Astrocyte (in vitro differentiated cells and primary cell): ENCODE measurements around the gene IER2.

Experiments used
- EZH2 ChIP-seq: IDR thresholded peaks from 2 replicates; pipeline ENCODE4 v1.6.1; 2012; ENCODE audit warnings: mild to moderate bottlenecking, low read length, inconsistent platforms; ENCODE audit not compliant: insufficient read depth
- TF ChIP-seq, protein P1 (sequence below): IDR thresholded peaks from 2 replicates; pipeline ENCODE4 v1.5.1; 2011; ENCODE audit warnings: low read depth, mild to moderate bottlenecking, inconsistent platforms, low read length, moderate library complexity; ENCODE audit not compliant: insufficient read depth

DNA sequence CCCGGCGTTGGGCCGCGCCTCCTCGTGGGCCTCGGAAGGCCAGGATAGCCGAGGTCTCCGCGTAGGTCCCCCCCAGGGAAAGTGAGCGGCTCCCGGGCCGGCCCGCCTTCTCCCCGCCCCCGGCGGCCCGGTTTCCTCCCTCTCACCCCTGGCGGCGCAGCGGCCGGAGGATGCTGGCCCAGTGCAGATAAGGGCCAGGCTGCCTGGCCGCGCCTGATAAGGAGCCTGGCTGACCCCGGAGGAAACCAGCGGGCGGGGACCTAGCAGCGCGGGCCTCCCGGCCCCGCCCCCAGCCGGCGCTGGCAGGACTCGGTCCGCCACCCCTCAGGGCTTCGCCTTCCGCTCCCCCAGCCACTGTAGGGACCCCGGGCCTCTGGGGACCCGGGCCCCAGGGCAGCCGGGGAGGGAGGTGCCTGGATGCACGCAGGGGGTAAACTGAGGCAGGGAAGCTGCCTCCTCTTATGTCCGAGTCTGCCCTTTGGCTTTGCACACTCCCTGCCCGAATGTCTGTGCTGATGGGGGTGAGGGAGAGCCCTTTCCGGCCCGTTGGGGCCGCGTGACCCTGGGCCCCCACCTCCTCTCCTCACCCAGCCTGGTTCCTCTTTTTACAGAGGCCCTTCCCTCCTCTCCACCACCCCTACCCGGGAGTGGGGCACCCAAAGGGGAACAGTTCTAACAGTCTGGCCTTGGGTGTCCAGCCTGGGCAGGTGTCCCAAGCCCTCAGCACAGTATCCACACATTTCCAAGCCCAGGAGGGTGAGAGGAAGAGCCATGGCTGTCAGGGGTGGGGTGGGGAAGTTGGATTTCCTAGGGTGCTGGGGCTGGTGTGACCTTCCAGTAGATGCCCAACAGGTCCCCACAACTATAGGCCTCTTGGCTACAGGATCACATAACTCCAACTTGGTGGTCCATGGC lies 47.3 kb upstream of the IER2 start, which contains the start of gene LYL1:
- TF ChIP-seq EZH2 = no peak
- TF ChIP-seq, protein P1, sequence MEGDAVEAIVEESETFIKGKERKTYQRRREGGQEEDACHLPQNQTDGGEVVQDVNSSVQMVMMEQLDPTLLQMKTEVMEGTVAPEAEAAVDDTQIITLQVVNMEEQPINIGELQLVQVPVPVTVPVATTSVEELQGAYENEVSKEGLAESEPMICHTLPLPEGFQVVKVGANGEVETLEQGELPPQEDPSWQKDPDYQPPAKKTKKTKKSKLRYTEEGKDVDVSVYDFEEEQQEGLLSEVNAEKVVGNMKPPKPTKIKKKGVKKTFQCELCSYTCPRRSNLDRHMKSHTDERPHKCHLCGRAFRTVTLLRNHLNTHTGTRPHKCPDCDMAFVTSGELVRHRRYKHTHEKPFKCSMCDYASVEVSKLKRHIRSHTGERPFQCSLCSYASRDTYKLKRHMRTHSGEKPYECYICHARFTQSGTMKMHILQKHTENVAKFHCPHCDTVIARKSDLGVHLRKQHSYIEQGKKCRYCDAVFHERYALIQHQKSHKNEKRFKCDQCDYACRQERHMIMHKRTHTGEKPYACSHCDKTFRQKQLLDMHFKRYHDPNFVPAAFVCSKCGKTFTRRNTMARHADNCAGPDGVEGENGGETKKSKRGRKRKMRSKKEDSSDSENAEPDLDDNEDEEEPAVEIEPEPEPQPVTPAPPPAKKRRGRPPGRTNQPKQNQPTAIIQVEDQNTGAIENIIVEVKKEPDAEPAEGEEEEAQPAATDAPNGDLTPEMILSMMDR = no peak
